Central memory CD8-positive, alpha-beta T cell (primary cell): ENCODE results near the gene NAT9.

ENCODE experiments used
- ATAC-seq: fragments of 150-1000 bp; cut with Tn5 transposase; replicated peaks from 2 replicates; pipeline ENCODE4 v1.10.0; 2022; ENCODE audit warnings: mild to moderate bottlenecking, moderate FRiP score, moderate number of reproducible peaks; ENCODE audit not compliant: poor library complexity, severe bottlenecking; ENCODE audit errors: extremely low read depth
- DNase-seq, 2 donors: peaks; one replicate each; pipeline ENCODE4 v3.0.0; 2021; ENCODE audit warnings: low spot score in 2 of 2
- H3K27ac Mint-ChIP-seq: one replicate; pipeline ENCODE4 v1.8.0; 2022; ENCODE audit warnings: low read depth, mild to moderate bottlenecking, moderate library complexity, mixed read lengths
- H3K27me3 Mint-ChIP-seq: one replicate; pipeline ENCODE4 v1.8.0; 2022; ENCODE audit warnings: mixed read lengths
- H3K36me3 Mint-ChIP-seq: one replicate; pipeline ENCODE4 v1.8.0; 2022; ENCODE audit warnings: mild to moderate bottlenecking, moderate library complexity, mixed read lengths; ENCODE audit not compliant: insufficient read depth
- H3K4me1 Mint-ChIP-seq: one replicate; pipeline ENCODE4 v1.8.0; 2022; ENCODE audit warnings: mixed read lengths
- H3K4me3 Mint-ChIP-seq: one replicate; pipeline ENCODE4 v1.8.0; 2022; ENCODE audit warnings: mild to moderate bottlenecking, moderate library complexity, mixed read lengths
- H3K9me3 Mint-ChIP-seq: one replicate; pipeline ENCODE4 v1.8.0; 2022; ENCODE audit warnings: mixed read lengths

NAT9 gene

GRCh38 chr17:74776044-74776962 is at the start of gene NAT9:
TSS of gene NAT9 (minus strand) at chr17:74776345. CDS start at chr17:74775698, 647 bp downstream.
- Mint-ChIP-seq H3K9me3 (no peaks in the 10 kb centered on the region), H3K4me3 (peak within 1 kb of the TSS; percentile 94), H3K27me3 (no peaks in the 10 kb centered on the region), H3K27ac (peak within 1 kb of the TSS; percentile 92), H3K36me3 (peaks cover 31% of the 10 kb centered on the region), H3K4me1 (peaks cover 64% of the 10 kb centered on the region)
- DNase-seq: peak; percentile 97 to 99
- ATAC-seq: peak; percentile 53

- Mint-ChIP-seq H3K36me3 (peaks cover 9% of the 10 kb centered on the region), H3K4me3 (no peak overlapping the region), H3K4me1 (no peaks in the 10 kb centered on the region), H3K27me3 (no peaks in the 10 kb centered on the region), H3K27ac (no peak overlapping the region), H3K9me3 (no peaks in the 10 kb centered on the region)
- DNase-seq (no peak), ATAC-seq (no peak)
Measured at GRCh38 chr17:74824961-74825627, 48.9 kb upstream of the NAT9 start.

- H3K36me3 Mint-ChIP-seq: peaks cover 10% of the 10 kb centered on the region
- no peaks in the 10 kb centered on the region for H3K9me3 Mint-ChIP-seq
- no peaks in the 10 kb centered on the region for H3K4me1 Mint-ChIP-seq
- H3K27me3 Mint-ChIP-seq: no peaks in the 10 kb centered on the region
- DNase-seq (no peak), ATAC-seq (no peak)
- H3K27ac Mint-ChIP-seq: no peak overlapping the region
- no peak overlapping the region for H3K4me3 Mint-ChIP-seq
Measured at GRCh38 chr17:74822939-74823367, 46.8 kb upstream of the NAT9 start.

GRCh38 chr17:74822335-74822938 is 46.3 kb upstream of the NAT9 start:
- H3K4me3 Mint-ChIP-seq: no peak overlapping the region

GRCh38 chr17:74821655-74822334 is 45.6 kb upstream of the NAT9 start:
- ATAC-seq (no peak), DNase-seq (no peak)
- Mint-ChIP-seq H3K4me1 (no peaks in the 10 kb centered on the region), H3K9me3 (no peaks in the 10 kb centered on the region), H3K36me3 (peaks cover 15% of the 10 kb centered on the region), H3K4me3 (no peak overlapping the region), H3K27me3 (no peaks in the 10 kb centered on the region), H3K27ac (no peak overlapping the region)

More at GRCh38 chr17:74822335-74822938, 46.3 kb upstream of the NAT9 start:
- H3K36me3 Mint-ChIP-seq: peaks cover 13% of the 10 kb centered on the region
- no peak for ATAC-seq
- DNase-seq: no peak
- H3K27me3 Mint-ChIP-seq: no peaks in the 10 kb centered on the region
- no peaks in the 10 kb centered on the region for H3K4me1 Mint-ChIP-seq
- H3K9me3 Mint-ChIP-seq: no peaks in the 10 kb centered on the region
- H3K27ac Mint-ChIP-seq: no peak overlapping the region

GRCh38 chr17:74819801-74820436 is 43.8 kb upstream of the NAT9 start:
- H3K27me3 Mint-ChIP-seq: no peaks in the 10 kb centered on the region
- no peaks in the 10 kb centered on the region for H3K9me3 Mint-ChIP-seq
- peaks cover 12% of the 10 kb centered on the region for H3K36me3 Mint-ChIP-seq
- H3K4me3 Mint-ChIP-seq: no peak overlapping the region
- DNase-seq: no peak
- ATAC-seq: no peak
- H3K27ac Mint-ChIP-seq: no peak overlapping the region
- H3K4me1 Mint-ChIP-seq: peaks cover 4% of the 10 kb centered on the region

GRCh38 chr17:74818291-74818938 is 42.3 kb upstream of the NAT9 start:
- DNase-seq: no peak
- Mint-ChIP-seq H3K36me3 (peaks cover 14% of the 10 kb centered on the region), H3K27ac (no peak overlapping the region), H3K4me1 (peaks cover 4% of the 10 kb centered on the region), H3K4me3 (no peak overlapping the region), H3K9me3 (no peaks in the 10 kb centered on the region), H3K27me3 (no peaks in the 10 kb centered on the region)
- ATAC-seq: no peak

GRCh38 chr17:74816905-74817620 is 40.9 kb upstream of the NAT9 start:
- Mint-ChIP-seq H3K27me3 (no peaks in the 10 kb centered on the region), H3K27ac (no peak overlapping the region), H3K36me3 (peaks cover 19% of the 10 kb centered on the region), H3K4me1 (peaks cover 4% of the 10 kb centered on the region), H3K4me3 (no peak overlapping the region), H3K9me3 (no peaks in the 10 kb centered on the region)
- no peak for ATAC-seq
- no peak for DNase-seq

GRCh38 chr17:74815550-74816370 is 39.6 kb upstream of the NAT9 start:
- no peak for DNase-seq
- peaks cover 26% of the 10 kb centered on the region for H3K36me3 Mint-ChIP-seq
- H3K27me3 Mint-ChIP-seq: no peaks in the 10 kb centered on the region
- peaks cover 4% of the 10 kb centered on the region for H3K4me1 Mint-ChIP-seq
- H3K9me3 Mint-ChIP-seq: no peaks in the 10 kb centered on the region
- no peak for ATAC-seq
- H3K27ac Mint-ChIP-seq: peak overlapping the region; percentile 49
- H3K4me3 Mint-ChIP-seq: no peak overlapping the region

- Mint-ChIP-seq H3K27ac (no peak overlapping the region), H3K36me3 (peaks cover 26% of the 10 kb centered on the region), H3K9me3 (no peaks in the 10 kb centered on the region), H3K27me3 (no peaks in the 10 kb centered on the region), H3K4me3 (no peak overlapping the region), H3K4me1 (peaks cover 6% of the 10 kb centered on the region)
- ATAC-seq (no peak), DNase-seq (no peak)
Measured at GRCh38 chr17:74815067-74815466, 38.9 kb upstream of the NAT9 start.
